Neural cell (in vitro differentiated cells): ENCODE results near the gene RIN1.

ENCODE experiments used
- EP300 ChIP-seq: fragments of 450-650 bp; conservative IDR thresholded peaks from 2 replicates; pipeline ENCODE4 v1.6.1; 2014; ENCODE audit warnings: antibody characterized with exemption, mild to moderate bottlenecking, moderate library complexity; ENCODE audit not compliant: poor library complexity, severe bottlenecking
- EZH2 ChIP-seq: fragments of 200-600, 300-800 bp; shearing (Covaris generic), sonication (generic); IDR thresholded peaks from 2 replicates; pipeline ENCODE4 v1.6.1; 2014; ENCODE audit warnings: antibody characterized with exemption, low read length, borderline replicate concordance, mild to moderate bottlenecking; ENCODE audit not compliant: insufficient read depth, poor library complexity, severe bottlenecking
- POLR2AphosphoS5 ChIP-seq: IDR thresholded peaks from 2 replicates; pipeline ENCODE4 v1.6.1; 2012
- RAD21 ChIP-seq: fragments of 450-650 bp; conservative IDR thresholded peaks from 2 replicates; pipeline ENCODE4 v1.6.1; 2014; ENCODE audit warnings: antibody characterized with exemption, mild to moderate bottlenecking, moderate library complexity
- SMC3 ChIP-seq: fragments of 450-650 bp; conservative IDR thresholded peaks from 2 replicates; pipeline ENCODE4 v1.6.1; 2014; ENCODE audit warnings: antibody characterized with exemption, mild to moderate bottlenecking, moderate library complexity; ENCODE audit not compliant: poor library complexity
- TF ChIP-seq, protein P1 (sequence below): fragments of 450-650 bp; IDR thresholded peaks from 2 replicates; pipeline ENCODE4 v1.5.1; 2014; ENCODE audit warnings: antibody characterized with exemption, mild to moderate bottlenecking, moderate library complexity; ENCODE audit not compliant: poor library complexity, severe bottlenecking
- TF ChIP-seq, protein P2 (sequence below): IDR thresholded peaks from 2 replicates; pipeline ENCODE4 v1.6.1; 2012; ENCODE audit warnings: borderline replicate concordance

- TF ChIP-seq, protein P1, sequence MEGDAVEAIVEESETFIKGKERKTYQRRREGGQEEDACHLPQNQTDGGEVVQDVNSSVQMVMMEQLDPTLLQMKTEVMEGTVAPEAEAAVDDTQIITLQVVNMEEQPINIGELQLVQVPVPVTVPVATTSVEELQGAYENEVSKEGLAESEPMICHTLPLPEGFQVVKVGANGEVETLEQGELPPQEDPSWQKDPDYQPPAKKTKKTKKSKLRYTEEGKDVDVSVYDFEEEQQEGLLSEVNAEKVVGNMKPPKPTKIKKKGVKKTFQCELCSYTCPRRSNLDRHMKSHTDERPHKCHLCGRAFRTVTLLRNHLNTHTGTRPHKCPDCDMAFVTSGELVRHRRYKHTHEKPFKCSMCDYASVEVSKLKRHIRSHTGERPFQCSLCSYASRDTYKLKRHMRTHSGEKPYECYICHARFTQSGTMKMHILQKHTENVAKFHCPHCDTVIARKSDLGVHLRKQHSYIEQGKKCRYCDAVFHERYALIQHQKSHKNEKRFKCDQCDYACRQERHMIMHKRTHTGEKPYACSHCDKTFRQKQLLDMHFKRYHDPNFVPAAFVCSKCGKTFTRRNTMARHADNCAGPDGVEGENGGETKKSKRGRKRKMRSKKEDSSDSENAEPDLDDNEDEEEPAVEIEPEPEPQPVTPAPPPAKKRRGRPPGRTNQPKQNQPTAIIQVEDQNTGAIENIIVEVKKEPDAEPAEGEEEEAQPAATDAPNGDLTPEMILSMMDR: no peak
- TF ChIP-seq, protein P2, sequence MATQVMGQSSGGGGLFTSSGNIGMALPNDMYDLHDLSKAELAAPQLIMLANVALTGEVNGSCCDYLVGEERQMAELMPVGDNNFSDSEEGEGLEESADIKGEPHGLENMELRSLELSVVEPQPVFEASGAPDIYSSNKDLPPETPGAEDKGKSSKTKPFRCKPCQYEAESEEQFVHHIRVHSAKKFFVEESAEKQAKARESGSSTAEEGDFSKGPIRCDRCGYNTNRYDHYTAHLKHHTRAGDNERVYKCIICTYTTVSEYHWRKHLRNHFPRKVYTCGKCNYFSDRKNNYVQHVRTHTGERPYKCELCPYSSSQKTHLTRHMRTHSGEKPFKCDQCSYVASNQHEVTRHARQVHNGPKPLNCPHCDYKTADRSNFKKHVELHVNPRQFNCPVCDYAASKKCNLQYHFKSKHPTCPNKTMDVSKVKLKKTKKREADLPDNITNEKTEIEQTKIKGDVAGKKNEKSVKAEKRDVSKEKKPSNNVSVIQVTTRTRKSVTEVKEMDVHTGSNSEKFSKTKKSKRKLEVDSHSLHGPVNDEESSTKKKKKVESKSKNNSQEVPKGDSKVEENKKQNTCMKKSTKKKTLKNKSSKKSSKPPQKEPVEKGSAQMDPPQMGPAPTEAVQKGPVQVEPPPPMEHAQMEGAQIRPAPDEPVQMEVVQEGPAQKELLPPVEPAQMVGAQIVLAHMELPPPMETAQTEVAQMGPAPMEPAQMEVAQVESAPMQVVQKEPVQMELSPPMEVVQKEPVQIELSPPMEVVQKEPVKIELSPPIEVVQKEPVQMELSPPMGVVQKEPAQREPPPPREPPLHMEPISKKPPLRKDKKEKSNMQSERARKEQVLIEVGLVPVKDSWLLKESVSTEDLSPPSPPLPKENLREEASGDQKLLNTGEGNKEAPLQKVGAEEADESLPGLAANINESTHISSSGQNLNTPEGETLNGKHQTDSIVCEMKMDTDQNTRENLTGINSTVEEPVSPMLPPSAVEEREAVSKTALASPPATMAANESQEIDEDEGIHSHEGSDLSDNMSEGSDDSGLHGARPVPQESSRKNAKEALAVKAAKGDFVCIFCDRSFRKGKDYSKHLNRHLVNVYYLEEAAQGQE: no peak
- no peak for TF ChIP-seq RAD21
- TF ChIP-seq POLR2AphosphoS5: no peak
- no peak for TF ChIP-seq EP300
- no peak for TF ChIP-seq EZH2
- TF ChIP-seq SMC3: no peak
Observed at GRCh38 chr11:66343176-66343575, 6.9 kb upstream of the RIN1 start.
